Stimulated activated CD8-positive, alpha-beta memory T cell treated with anti-CD3 and anti-CD28 coated beads, Interleukin-7, amount 100 ng/mL, for 1 hour (primary cell): ENCODE measurements around the gene PKN1.
A peak's percentile ranks its signal among the peaks of the same experiment; 100 is the strongest.

Experiments used
- DNase-seq, 2 donors: peaks; one replicate each; pipeline ENCODE4 v3.0.0-alpha.2; 2020; ENCODE audit warnings: low read depth in 2 of 2

The PKN1 gene

GRCh38 chr19:14463747-14464146 lies 30.6 kb downstream of the PKN1 start:
- no peak for DNase-seq

DNA sequence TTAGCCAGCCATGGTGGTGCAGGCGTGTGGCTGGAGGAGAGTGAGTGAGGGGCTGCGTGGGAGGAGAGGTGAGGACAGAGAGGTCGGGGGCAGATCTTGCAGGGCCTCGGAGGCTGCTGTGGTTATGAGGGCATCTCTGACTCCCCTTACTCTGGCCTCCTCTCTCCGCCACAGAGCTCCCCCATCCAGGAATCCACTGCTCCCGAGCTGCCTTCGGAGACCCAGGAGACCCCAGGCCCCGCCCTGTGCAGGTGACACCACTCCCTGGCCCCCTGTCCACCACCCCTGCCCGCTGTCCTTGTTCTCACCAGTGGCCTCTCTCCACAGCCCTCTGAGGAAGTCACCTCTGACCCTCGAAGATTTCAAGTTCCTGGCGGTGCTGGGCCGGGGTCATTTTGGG lies 34.3 kb downstream of the PKN1 start:
- no peak for DNase-seq

DNA sequence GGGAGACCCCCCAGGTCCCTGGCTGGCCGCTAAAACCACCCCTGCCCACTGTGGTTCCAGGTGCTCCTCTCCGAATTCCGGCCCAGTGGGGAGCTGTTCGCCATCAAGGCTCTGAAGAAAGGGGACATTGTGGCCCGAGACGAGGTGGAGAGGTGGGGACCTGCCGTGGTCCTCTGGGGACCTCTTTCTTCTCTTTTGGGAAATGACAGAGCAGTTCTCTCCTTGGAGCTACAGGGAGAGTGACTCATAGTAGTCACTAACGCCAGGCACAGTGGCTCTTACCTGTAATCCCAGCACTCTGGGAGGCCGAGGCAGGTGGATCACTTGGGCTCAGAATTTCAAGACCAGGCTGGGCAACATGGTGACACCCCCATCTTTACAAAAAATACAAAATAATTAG lies 34.7 kb downstream of the PKN1 start:
- DNase-seq: no peak

DNA sequence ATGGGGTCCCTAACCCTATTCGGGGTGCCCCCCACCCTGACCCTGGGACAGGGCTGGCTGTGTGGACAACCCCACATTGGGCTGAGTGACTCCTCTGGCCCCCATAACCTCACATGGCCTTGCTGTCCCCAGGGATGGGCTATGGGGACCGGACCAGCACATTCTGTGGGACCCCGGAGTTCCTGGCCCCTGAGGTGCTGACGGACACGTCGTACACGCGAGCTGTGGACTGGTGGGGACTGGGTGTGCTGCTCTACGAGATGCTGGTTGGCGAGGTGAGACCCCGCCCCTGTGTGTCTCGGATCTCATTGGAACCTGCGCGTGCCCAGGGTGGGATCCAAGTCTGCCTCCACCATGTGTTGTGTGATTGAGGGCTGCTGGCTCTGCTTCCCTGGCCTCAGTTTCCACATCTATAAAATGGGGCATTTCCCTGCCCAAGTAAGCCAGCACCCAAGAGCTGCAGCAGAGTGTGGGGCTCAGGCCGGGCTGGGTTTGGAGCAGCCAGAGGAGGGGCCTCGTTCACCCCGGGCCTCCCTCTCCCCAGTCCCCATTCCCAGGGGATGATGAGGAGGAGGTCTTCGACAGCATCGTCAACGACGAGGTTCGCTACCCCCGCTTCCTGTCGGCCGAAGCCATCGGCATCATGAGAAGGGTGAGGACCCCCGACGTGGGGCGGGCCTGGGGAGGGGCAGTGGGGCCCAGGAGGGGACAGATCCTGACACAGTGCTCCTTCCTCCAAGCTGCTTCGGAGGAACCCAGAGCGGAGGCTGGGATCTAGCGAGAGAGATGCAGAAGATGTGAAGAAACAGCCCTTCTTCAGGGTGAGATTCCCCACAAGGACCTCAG lies 37.1 kb downstream of the PKN1 start:
- no peak for DNase-seq

- no peak for DNase-seq
Measured at GRCh38 chr19:14471436-14472187, 38.5 kb downstream of the PKN1 start.

DNA sequence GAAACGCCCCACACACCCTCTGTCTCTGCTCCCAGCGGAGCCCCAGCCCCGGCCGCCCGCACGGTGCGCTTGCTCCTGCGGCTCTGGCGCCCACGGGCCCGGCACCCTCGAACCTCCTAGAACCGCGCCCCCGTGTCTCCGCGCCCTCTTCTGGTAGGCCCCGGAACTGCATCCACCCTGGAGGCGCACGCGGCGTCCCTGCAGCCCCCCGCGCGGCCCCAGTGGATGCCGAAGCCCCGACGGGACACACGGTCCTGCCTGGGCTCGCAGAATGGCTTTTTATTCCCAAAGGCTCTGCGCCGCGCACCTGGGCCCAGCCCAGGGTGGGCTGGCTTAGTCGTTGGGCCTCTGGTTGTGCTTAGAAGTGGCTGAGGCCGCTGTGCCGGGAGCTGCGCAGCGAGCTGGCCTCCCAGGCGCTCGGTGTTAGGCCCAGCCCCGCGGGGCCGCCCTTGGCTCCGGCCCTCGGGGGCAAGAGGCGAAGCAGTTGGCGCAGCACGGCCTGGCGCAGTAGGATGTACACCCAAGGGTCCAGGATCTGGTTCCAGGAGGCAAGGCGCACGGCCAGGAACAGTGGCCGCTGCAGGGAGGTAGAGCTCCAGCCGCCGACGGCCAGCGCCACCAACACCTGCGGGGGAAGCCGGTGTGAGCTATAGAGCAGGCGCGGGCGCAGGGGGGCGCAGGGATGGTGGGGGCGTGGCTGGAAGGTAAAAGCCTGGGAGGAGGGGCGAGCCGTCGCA lies 39.3 kb downstream of the PKN1 start:
- peak; percentile 72 to 83 for DNase-seq

GRCh38 chr19:14473073-14473977 lies 40.2 kb downstream of the PKN1 start:
- DNase-seq: no peak

- DNase-seq: no peak
Measured at GRCh38 chr19:14473978-14474578, 41.0 kb downstream of the PKN1 start.

DNA sequence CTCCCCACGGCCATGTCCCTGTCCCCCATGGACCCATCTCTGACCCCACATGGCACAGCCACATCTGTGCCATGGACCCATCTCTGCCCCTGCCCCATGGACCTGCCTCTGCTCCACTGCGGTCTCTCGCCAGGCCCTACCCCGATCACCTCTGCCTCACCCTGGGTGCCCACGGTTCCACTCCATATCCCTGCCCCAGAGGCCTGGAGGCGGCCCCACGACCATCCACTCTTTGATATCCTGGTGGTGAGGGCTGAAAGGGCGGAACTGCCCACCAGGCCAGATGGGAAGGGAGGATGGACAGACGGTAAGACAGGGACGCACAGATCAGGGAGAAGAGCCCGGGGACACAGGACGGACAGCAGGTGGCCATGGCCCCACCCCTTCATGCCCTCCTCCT lies 41.7 kb downstream of the PKN1 start:
- DNase-seq: no peak

- no peak for DNase-seq
Measured at GRCh38 chr19:14475251-14476073, 42.4 kb downstream of the PKN1 start, which contains the start of gene PTGER1. TSS of gene PTGER1 (minus strand) at chr19:14475354. CDS start at chr19:14474320, 1,034 bp downstream.

- no peak for DNase-seq
Measured at GRCh38 chr19:14476327-14476672, 43.2 kb downstream of the PKN1 start.

- DNase-seq: peak in 1 of 2 donors; percentile 34
Measured at GRCh38 chr19:14476673-14477401, 43.7 kb downstream of the PKN1 start.

- no peak for DNase-seq
Measured at GRCh38 chr19:14477418-14478112, 44.5 kb downstream of the PKN1 start.

- DNase-seq: no peak
Measured at GRCh38 chr19:14478113-14478545, 45.0 kb downstream of the PKN1 start.

DNA sequence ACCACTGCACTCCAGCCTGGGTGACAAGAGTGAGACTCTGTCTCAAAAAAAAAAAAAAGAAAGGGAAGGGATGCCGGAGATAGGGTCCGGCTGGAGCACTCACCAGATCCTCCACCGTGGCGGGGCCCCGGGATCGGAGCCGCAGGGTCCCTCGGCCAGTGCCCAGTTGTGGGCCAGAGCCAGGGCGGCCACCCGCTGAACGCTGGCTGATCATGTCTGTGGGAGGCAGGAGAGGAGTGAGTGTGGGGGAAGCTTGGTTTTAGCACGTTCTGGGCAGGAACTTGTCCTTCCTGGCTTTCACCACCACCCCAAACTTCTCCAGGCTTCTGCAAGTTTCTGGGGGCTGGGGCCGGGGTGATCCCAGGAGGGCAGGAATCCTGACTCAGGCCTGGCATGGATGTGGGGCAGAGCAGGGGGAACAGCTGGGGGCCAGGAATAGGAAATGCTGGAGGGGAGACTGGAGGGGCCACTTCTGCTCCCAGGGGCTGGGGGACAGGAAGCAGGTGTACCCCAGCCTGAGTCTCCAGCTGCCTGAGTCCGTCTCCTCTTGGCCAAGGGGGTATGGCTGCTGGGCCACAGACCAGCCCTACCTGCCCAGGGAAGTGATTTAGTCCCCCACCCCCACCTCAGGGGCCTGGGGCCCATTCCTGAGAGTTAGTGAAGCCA lies 46.3 kb downstream of the PKN1 start:
- no peak for DNase-seq

DNA sequence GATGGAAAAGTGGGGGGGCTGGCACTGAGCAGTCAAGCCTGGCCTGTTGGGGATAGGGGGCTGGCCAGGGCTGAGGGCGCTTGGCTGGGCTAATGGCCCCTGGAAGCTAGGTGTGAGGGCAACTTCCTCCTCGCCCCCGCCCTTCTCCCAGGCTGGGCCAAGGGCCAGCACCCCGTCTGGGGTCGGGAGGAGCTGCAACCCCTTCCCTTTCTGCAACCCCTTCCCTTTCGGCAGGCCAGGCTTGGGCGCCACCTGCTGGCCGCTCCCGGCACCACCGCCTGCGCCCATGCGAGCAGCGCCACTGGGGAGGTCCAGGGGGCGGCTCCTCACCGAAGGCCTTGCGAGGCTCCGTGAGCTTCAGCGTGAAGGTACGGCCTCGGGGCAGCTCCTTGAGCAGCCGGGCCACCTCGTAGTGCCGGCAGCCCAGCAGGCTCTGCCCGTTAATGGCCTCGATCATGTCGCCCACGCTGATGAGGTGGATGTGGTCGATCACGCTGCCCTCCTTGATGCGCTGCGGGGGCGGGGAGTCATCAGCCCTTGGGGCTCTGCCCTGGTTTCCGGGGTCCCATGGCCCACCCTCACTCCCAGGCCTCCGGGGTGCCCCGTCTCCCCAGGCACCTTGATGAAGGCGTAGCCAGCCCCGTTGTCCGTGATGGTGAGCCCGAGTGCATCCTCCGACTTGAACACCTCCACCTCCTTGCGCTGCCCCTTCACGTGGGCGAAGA lies 47.0 kb downstream of the PKN1 start:
- peak; percentile 42 to 48 for DNase-seq

GRCh38 chr19:14480700-14481079 lies 47.6 kb downstream of the PKN1 start:
- DNase-seq: no peak
